BE2C (cell line): ENCODE results near the gene MOGAT2.
A peak's percentile ranks its signal among the peaks of the same experiment; 100 is the strongest.

Experiments used
- DNase-seq: peaks from one replicate; pipeline ENCODE4 v3.0.0-alpha.2; 2020
- H3K27me3 ChIP-seq: fragments of 250-450 bp; sonication (Bioruptor Pico); 2 replicates; pipeline ENCODE4 v1.5.1; 2020; ENCODE audit warnings: mild to moderate bottlenecking
- H3K36me3 ChIP-seq: fragments of 250-450 bp; sonication (Bioruptor Pico); 2 replicates; pipeline ENCODE4 v1.5.1; 2020; ENCODE audit warnings: mild to moderate bottlenecking
- H3K4me1 ChIP-seq: fragments of 250-450 bp; sonication (Bioruptor Pico); 2 replicates; pipeline ENCODE4 v1.5.1; 2020
- H3K4me3 ChIP-seq: 2 replicates; pipeline ENCODE4 v1.5.1; 2011; ENCODE audit warnings: low read depth, low read length
- H3K9me3 ChIP-seq: fragments of 250-450 bp; sonication (Bioruptor Pico); 2 replicates; pipeline ENCODE4 v1.5.1; 2020
- CTCF ChIP-seq: IDR thresholded peaks from 2 replicates; pipeline ENCODE4 v1.5.1; 2012; ENCODE audit warnings: mild to moderate bottlenecking, low read depth, low read length

The MOGAT2 gene

DNA sequence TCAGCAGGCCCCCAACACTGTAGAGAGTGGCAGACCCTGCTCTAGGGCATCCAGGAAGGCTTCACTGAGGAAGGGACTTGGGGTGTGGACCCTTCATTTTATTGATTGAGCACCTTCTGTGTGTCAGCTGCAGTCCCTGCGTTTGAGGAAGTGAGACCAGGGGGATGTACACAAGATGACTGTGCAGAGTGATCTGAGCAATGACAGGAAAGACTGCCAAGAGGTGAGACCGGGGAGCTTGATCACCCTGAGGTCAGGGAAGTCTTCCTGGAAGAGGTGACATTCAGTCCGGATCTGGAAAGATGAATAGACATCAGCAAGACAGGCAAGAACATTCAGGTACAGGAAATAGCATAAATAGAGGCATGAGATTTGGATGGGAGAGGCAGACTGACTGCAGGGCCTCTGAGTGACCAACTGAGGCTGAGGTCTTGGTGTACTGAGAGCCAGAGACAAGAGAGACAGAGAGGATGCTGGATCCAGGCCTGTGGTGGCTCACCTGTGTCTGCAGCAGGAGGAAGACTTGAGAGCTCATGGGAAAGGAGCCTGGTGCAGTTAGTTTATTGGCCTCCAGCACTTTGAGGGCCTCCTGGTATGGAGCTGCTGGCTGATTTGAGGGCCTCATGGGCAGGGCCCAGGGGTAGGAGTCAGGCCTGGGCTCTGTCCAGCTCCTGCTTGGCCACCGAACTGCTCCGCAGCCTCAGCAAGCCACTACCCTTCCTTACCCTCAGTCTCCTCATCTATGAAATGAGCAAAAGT lies 56.1 kb downstream of the MOGAT2 start:
- Histone ChIP-seq H3K27me3 (peaks cover 6% of the 10 kb centered on the region; the same call in 1 of the 2 replicates), H3K4me3 (no peak overlapping the region), H3K4me1 (no peaks in the 10 kb centered on the region), H3K9me3 (no peaks in the 10 kb centered on the region), H3K36me3 (no peaks in the 10 kb centered on the region)
- no peak for TF ChIP-seq CTCF
- DNase-seq: peak; percentile 3

GRCh38 chr11:75775056-75775455 lies 57.4 kb downstream of the MOGAT2 start:
- peak; percentile 1 for DNase-seq
- H3K36me3 ChIP-seq: no peaks in the 10 kb centered on the region

DNA sequence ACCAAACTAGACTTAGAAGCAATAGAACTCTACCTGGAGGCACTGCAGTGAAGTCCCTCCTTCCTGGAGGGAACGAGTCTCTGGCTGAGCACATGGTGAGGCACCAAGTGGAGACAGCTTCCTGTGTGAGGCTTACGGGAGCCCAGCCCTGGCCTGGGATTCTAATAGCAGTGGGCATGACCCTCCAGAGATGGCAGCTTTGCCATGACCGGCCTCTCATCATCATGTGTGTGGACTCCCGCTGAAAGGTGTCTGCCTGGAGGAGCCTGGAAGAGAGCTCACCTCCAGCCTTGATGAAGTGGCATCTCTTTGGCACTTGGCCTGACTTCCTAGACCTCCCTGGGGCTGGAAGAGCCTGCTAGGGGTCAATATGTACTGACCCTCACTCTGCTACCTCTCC lies 58.9 kb downstream of the MOGAT2 start:
- Histone ChIP-seq H3K4me1 (no peaks in the 10 kb centered on the region), H3K27me3 (no peaks in the 10 kb centered on the region), H3K4me3 (no peak overlapping the region), H3K36me3 (no peaks in the 10 kb centered on the region), H3K9me3 (no peaks in the 10 kb centered on the region)
- no peak for TF ChIP-seq CTCF
- DNase-seq: no peak

More at GRCh38 chr11:75775056-75775455, 57.4 kb downstream of the MOGAT2 start:
- no peak for TF ChIP-seq CTCF
- no peaks in the 10 kb centered on the region for H3K9me3 ChIP-seq
- H3K4me3 ChIP-seq: no peak overlapping the region
- no peaks in the 10 kb centered on the region for H3K27me3 ChIP-seq
- H3K4me1 ChIP-seq: no peaks in the 10 kb centered on the region

DNA sequence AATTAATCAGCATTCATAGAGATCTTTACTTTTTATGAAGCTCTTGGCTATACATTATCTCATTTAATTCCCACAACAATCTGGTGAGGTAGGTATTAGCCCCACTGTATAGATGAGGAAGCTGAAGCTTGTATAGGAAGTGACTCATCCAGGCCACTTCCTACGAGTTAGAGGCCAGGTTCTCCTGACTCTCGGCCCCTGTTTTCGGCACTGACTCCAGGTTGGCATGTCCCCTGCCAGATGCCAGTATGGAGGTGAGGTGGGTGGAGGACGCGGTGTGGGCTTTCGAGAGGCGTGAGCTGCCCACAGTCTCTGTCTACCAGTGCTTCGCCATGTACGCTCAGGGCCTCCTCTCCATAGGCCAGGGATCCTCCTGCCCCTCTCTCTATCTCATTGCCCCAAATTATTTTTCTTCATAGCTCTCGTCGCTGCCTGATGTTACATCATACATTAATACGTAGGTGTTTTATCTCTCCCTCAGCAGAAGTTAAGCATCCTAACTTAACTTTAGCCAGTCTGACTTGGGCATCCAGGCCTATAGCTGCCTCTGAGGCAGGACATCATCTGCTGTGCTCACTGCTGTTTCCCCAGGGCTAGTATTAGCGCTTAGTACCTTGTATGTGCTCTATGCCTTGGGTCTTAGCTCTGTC lies 59.9 kb downstream of the MOGAT2 start:
- Histone ChIP-seq H3K9me3 (no peaks in the 10 kb centered on the region), H3K4me1 (no peaks in the 10 kb centered on the region), H3K36me3 (no peaks in the 10 kb centered on the region), H3K4me3 (no peak overlapping the region), H3K27me3 (no peaks in the 10 kb centered on the region)
- no peak for TF ChIP-seq CTCF
- no peak for DNase-seq

DNA sequence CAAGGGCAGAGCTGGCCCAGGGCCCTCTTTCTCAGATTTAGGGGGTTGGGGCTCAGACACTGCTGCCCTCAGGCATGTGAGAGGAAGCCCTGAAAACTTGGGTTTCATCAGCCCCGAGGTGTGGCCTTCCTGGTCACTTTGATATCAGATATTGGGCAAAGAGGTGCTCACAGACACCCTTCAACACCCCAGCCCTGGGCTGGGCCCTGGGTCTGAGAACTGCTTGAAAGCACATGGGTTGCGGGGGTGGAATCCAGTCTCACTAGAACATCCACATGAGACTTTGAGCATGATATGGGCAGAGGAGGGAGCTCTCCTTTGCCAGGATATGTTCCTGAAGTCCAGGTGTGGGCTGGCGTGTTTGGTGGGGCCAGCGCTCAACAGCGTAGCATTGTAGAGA lies 61.3 kb downstream of the MOGAT2 start:
- TF ChIP-seq CTCF: no peak
- DNase-seq: no peak
- Histone ChIP-seq H3K4me3 (no peak overlapping the region), H3K27me3 (no peaks in the 10 kb centered on the region), H3K36me3 (no peaks in the 10 kb centered on the region), H3K4me1 (no peaks in the 10 kb centered on the region), H3K9me3 (no peaks in the 10 kb centered on the region)

GRCh38 chr11:75779960-75780359 lies 62.3 kb downstream of the MOGAT2 start:
- no peak for TF ChIP-seq CTCF
- Histone ChIP-seq H3K4me3 (no peak overlapping the region), H3K9me3 (no peaks in the 10 kb centered on the region), H3K27me3 (no peaks in the 10 kb centered on the region), H3K36me3 (no peaks in the 10 kb centered on the region), H3K4me1 (no peaks in the 10 kb centered on the region)
- no peak for DNase-seq
